Measurements from ENCODE around the gene LSMEM2.
"Not testable (repeated sequence)": the region's sequence is repeated elsewhere in the genome, so short reads cannot be mapped to it uniquely, and the experiment has no call there.

Gene LSMEM2

DNA sequence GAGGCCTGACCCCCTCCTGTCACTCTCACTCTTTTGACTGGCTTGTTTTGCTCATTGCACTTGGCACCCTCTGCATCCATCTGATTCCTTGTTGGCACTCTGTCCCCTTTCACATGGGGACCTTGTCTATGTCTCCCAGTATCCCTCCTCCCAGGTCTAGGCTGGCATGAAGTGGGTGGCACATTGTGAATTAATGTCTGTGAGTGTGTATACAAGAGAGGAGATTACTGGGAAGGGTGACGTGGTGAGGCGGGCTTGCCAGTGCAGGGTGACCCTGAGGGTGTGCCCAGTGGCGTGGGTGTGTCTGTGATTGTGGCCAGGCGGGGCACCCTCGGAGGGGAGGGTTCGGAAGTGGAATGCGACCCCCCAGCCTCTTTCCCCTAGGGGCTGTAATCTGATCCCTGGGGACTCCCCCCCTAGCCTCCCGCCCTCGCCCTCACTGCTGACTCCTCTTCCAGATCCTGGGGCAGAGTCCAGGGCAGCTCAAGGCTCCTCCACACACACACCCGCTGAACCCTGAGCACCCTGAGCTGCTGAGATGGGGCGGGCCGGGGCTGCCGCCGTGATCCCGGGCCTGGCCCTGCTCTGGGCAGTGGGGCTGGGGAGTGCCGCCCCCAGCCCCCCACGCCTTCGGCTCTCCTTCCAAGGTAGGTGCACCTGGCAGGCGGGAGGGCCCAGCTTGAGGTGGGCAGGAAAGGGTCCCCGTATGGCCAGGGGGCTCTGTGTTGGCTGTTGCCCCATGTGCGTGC, 10.0 kb upstream of the LSMEM2 start, which contains the start of gene SEMA3B:
SEMA3B (plus strand) TSS at position 445 of the 749 bp plus-strand sequence; CDS start at position 539, 94 bp downstream.
- peaks cover 10% of the 10 kb centered on the region for H3K27me3 Mint-ChIP-seq (ENCODE audit: low read depth)
- H3K36me3 Mint-ChIP-seq (ENCODE audit: low read depth): peaks cover 4% of the 10 kb centered on the region
- H3K4me1 Mint-ChIP-seq: peaks cover 72% of the 10 kb centered on the region
- H3K4me3 Mint-ChIP-seq: peak within 1 kb of the TSS; percentile 80 to 88 (median 87)
- H3K9me3 Mint-ChIP-seq: no peaks in the 10 kb centered on the region
- TF ChIP-seq CTCF (IDR thresholded peaks at IDR 0.05; ENCODE audit: unreplicated experiment in 3 of 3): no peak
- H3K27ac Mint-ChIP-seq: peak within 1 kb of the TSS; percentile 96 to 99 (median 97)

DNA sequence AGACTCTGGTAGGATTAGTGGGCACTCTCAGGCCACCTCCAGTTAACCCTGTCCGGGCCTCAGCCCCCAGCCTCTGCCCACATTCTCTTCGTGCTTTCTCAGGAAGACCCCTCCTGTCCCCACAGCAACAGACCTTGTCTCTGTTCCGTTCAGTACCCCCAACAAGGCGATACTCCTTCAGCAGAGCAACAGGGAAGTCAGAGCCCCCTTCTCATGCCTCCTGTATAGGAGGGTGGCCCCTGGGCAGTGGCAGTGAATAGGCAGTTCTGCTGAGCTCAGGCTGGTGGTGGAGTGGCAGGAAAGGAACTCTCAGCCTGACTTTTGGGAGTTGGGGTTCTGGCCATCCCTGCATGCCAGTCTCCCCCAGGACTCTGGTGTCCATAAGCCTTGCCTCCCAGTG, 9.4 kb upstream of the LSMEM2 start:
- Mint-ChIP-seq H3K4me3 (peak overlapping the region; percentile 80 to 87 (median 83)), H3K36me3 (ENCODE audit: low read depth) (peaks cover 4% of the 10 kb centered on the region), H3K27me3 (ENCODE audit: low read depth) (peaks cover 16% of the 10 kb centered on the region), H3K9me3 (no peaks in the 10 kb centered on the region), H3K27ac (peak overlapping the region; percentile 96 to 99 (median 97)), H3K4me1 (peaks cover 71% of the 10 kb centered on the region)
- no peak for TF ChIP-seq CTCF (IDR thresholded peaks at IDR 0.05; ENCODE audit: unreplicated experiment in 3 of 3)

DNA sequence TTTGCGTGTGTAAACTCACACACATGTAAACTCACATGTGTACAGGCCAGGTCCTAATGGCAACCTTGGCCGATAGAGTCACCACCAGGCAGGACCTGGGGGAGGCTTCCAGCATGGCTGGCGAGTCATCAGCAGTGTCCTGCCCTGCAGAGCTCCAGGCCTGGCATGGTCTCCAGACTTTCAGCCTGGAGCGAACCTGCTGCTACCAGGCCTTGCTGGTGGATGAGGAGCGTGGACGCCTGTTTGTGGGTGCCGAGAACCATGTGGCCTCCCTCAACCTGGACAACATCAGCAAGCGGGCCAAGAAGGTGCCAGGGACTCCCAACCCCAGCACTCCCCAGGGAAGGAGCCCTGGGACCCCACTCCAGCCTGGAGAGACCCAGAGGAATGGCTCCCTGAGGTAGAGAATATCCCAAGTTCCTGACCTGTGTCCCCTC, 8.9 kb upstream of the LSMEM2 start:
- H3K4me1 Mint-ChIP-seq: peaks cover 67% of the 10 kb centered on the region
- H3K9me3 Mint-ChIP-seq: no peaks in the 10 kb centered on the region
- no peak for TF ChIP-seq CTCF (IDR thresholded peaks at IDR 0.05; ENCODE audit: unreplicated experiment in 3 of 3)
- peak overlapping the region; percentile 96 to 99 (median 97) for H3K27ac Mint-ChIP-seq
- H3K27me3 Mint-ChIP-seq (ENCODE audit: low read depth): peaks cover 19% of the 10 kb centered on the region
- peaks cover 4% of the 10 kb centered on the region for H3K36me3 Mint-ChIP-seq (ENCODE audit: low read depth)
- H3K4me3 Mint-ChIP-seq: peak overlapping the region; percentile 80 to 87 (median 83)

GRCh38 chr3:50270422-50271224, 8.3 kb upstream of the LSMEM2 start:
- no peak for TF ChIP-seq CTCF (IDR thresholded peaks at IDR 0.05; ENCODE audit: unreplicated experiment in 3 of 3)
- Mint-ChIP-seq H3K36me3 (ENCODE audit: low read depth) (peaks cover 7% of the 10 kb centered on the region), H3K9me3 (no peaks in the 10 kb centered on the region), H3K27ac (peak overlapping the region; percentile 75 to 97 (median 75)), H3K27me3 (ENCODE audit: low read depth) (peaks cover 23% of the 10 kb centered on the region), H3K4me3 (peak overlapping the region in 1 of 3 experiments; percentile 87), H3K4me1 (peaks cover 63% of the 10 kb centered on the region)

GRCh38 chr3:50271314-50271936, 7.5 kb upstream of the LSMEM2 start:
- no peak for TF ChIP-seq CTCF (IDR thresholded peaks at IDR 0.05; ENCODE audit: unreplicated experiment in 3 of 3)
- H3K9me3 Mint-ChIP-seq: no peaks in the 10 kb centered on the region
- peaks cover 28% of the 10 kb centered on the region for H3K27me3 Mint-ChIP-seq (ENCODE audit: low read depth)
- H3K4me1 Mint-ChIP-seq: peaks cover 57% of the 10 kb centered on the region
- peak overlapping the region; percentile 4 to 61 (median 28) for H3K4me3 Mint-ChIP-seq
- H3K36me3 Mint-ChIP-seq (ENCODE audit: low read depth): peaks cover 7% of the 10 kb centered on the region
- H3K27ac Mint-ChIP-seq: peak overlapping the region; percentile 43 to 75 (median 75)

GRCh38 chr3:50272538-50272910, 6.4 kb upstream of the LSMEM2 start:
- H3K27ac Mint-ChIP-seq; H3K9me3 Mint-ChIP-seq; H3K36me3 Mint-ChIP-seq (ENCODE audit: low read depth): not testable (repeated sequence)
- Mint-ChIP-seq H3K4me1 (peaks cover 46% of the 10 kb centered on the region), H3K4me3 (peak overlapping the region in 1 of 3 experiments; percentile 49), H3K27me3 (ENCODE audit: low read depth) (peaks cover 28% of the 10 kb centered on the region)

All from nephron (organoid).